Fibroblast of upper back skin (primary cell): Measurements from ENCODE around the gene TNFAIP1.
A peak's percentile ranks its signal among the peaks of the same experiment; 100 is the strongest.
"Not testable (repeated sequence)": the region's sequence is repeated elsewhere in the genome, so short reads cannot be mapped to it uniquely, and the experiment has no call there.

ENCODE experiments used
- DNase-seq: peaks from one replicate; pipeline ENCODE4 v3.0.0-alpha.2; 2013

TNFAIP1 gene

GRCh38 chr17:28335201-28335958 lies at the start of gene TNFAIP1, which contains the start of gene IFT20:
TSS of gene TNFAIP1 (plus strand) at chr17:28335761. CDS start at chr17:28339522, 3,761 bp downstream.
TSS of gene IFT20 (minus strand) at chr17:28335472. CDS start at chr17:28331985, 3,487 bp downstream.
- DNase-seq, result peak; percentile 100

- DNase-seq, result no peak
Measured at GRCh38 chr17:28285965-28286364, 49.6 kb upstream of the TNFAIP1 start.

- peak; percentile 1 for DNase-seq
Measured at GRCh38 chr17:28290703-28291102, 44.9 kb upstream of the TNFAIP1 start.

GRCh38 chr17:28291780-28292330 lies 43.7 kb upstream of the TNFAIP1 start:
- DNase-seq, result no peak

- not testable (repeated sequence) for DNase-seq
Measured at GRCh38 chr17:28292878-28293277, 42.7 kb upstream of the TNFAIP1 start.

GRCh38 chr17:28293994-28294393 lies 41.6 kb upstream of the TNFAIP1 start:
- DNase-seq, result no peak

GRCh38 chr17:28295677-28296578 lies 39.6 kb upstream of the TNFAIP1 start:
- no peak for DNase-seq

GRCh38 chr17:28298449-28298848 lies 37.1 kb upstream of the TNFAIP1 start:
- no peak for DNase-seq

- DNase-seq, result no peak
Measured at GRCh38 chr17:28306954-28307401, 28.6 kb upstream of the TNFAIP1 start.

GRCh38 chr17:28313841-28314240 lies 21.7 kb upstream of the TNFAIP1 start:
- DNase-seq, result no peak

GRCh38 chr17:28315846-28316705 lies 19.5 kb upstream of the TNFAIP1 start:
- no peak for DNase-seq

- no peak for DNase-seq
Measured at GRCh38 chr17:28317099-28317965, 18.2 kb upstream of the TNFAIP1 start.

GRCh38 chr17:28317966-28318758 lies 17.4 kb upstream of the TNFAIP1 start:
- DNase-seq, result no peak

GRCh38 chr17:28318759-28319597 lies 16.6 kb upstream of the TNFAIP1 start, which contains the start of gene TMEM97:
TSS of gene TMEM97 (plus strand) at chr17:28319200. CDS start at chr17:28319240, 40 bp downstream.
- DNase-seq, result peak; percentile 96

GRCh38 chr17:28319598-28319935 lies 16.0 kb upstream of the TNFAIP1 start:
- no peak for DNase-seq

GRCh38 chr17:28320215-28321061 lies 15.1 kb upstream of the TNFAIP1 start:
- no peak for DNase-seq

GRCh38 chr17:28324267-28324745 lies 11.3 kb upstream of the TNFAIP1 start:
- DNase-seq, result no peak

- no peak for DNase-seq
Measured at GRCh38 chr17:28324781-28325180, 10.8 kb upstream of the TNFAIP1 start.
